ENCODE data around the gene GSTA3.
"Not testable (repeated sequence)": the region's sequence is repeated elsewhere in the genome, so short reads cannot be mapped to it uniquely, and the experiment has no call there.

Gene GSTA3

GRCh38 chr6:52910091-52910490 lies 593 bp upstream of the GSTA3 start:
- no peak for DNase-seq

GRCh38 chr6:52909131-52909530 lies 367 bp downstream of the GSTA3 start:
- no peak for DNase-seq

DNA sequence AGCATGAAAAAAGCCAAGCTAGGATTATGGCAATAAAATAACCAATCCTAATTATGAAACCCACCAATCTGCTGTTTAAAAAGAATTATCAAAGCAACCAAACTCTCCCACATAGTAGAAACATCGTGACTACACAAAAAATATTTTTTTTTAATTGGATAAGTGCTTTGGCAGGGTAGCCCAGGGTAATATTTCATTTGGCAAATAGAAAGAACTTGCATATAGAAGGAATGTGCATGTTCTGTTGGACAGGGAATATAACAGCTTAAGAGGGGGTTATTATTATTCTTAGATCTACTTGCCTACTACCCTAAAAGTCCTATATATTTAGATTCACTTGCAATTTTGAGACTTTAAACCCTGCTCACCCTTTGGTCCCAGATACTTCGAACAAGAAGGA lies 972 bp downstream of the GSTA3 start:
- DNase-seq, result no peak

GRCh38 chr6:52904562-52905279 lies 4.8 kb downstream of the GSTA3 start:
- DNase-seq, result peak in 1 of 2 donors; percentile 12

- no peak for DNase-seq
Observed at GRCh38 chr6:52900536-52900935, 9.0 kb downstream of the GSTA3 start.

- DNase-seq, result not testable (repeated sequence)
Observed at GRCh38 chr6:52895790-52896189, 13.7 kb downstream of the GSTA3 start.

GRCh38 chr6:52894285-52894684 lies 15.2 kb downstream of the GSTA3 start:
- DNase-seq, result no peak

DNA sequence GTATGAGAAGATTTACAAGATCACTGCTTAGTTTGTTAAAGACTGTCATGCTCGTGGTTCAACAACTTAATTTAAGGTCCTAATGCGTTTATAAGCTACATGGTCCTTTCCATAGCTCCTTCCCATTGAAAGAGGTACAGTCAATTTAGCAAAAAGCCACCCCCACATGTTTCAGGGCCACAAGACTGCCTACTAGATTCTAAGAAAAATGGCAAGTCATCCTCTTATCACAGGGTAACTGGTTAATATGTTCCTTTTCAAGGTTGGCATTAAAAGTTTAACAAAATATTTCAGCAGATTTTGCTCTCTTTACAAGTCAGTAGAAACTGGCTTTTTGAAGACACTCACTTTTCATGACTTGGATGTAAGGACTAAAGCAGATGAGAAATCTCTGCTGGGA lies 15.7 kb downstream of the GSTA3 start:
- DNase-seq, result no peak

DNA sequence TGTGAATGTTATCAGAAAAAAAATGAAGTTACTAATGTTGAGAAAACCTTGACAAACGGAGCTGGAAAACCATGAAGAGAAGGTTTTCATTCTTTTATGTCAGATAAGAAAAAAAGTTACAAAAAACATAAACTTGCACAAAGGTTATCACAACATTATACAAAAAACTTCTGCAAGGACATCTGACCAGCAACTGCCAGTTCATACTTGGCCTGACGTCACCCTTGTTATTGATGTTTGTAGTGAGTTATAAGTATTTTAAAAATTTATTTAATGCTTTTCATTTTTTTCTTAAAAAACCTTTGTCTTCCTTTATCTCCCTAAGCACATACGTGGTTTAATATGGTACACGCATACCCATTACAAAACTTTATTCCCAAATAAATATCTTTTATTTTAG lies 16.3 kb downstream of the GSTA3 start:
- no peak for DNase-seq

- DNase-seq, result no peak
Observed at GRCh38 chr6:52890018-52890417, 19.5 kb downstream of the GSTA3 start.

GRCh38 chr6:52887910-52888524 lies 21.5 kb downstream of the GSTA3 start:
- DNase-seq, result no peak

DNA sequence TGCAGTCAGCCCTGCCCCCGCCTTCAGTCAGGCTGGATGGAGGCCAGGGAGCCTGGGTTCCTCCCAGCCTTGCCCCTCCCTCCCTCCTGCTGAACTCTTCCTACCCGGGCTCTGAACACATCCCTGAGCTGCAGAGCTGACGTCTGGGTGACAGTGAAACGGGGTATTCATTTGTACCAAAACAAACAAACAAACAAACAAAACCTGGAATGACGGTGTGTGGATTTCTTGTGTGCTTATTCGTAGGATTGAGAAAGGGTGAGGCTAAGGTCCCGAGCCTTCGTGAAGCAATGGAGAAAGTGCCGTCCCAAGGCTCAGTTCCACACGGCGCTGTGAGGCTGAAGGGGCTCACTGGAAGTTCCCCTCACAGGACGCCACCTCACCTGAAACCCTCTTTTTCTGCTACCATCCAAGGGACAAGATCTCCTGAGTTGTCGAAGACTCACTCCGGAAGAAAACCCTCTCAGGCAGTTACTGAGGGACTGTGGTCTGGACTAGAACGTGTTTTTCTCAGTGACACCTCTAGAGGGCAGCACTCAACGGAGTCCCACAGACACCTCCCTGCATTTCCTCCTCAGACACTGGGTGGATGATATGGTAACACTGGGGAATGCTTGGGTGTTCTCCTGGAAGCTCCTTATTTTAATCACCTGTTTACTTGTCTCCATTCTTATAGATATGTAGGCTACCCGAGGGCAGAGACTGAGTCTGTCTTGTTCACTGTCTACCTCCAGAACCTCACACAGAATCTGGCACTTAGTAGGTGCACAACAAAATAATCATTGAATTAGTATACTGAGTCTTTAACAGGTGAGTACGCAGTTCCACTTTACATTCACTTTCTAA lies 27.3 kb downstream of the GSTA3 start:
- peak; percentile 70 to 77 for DNase-seq

DNA sequence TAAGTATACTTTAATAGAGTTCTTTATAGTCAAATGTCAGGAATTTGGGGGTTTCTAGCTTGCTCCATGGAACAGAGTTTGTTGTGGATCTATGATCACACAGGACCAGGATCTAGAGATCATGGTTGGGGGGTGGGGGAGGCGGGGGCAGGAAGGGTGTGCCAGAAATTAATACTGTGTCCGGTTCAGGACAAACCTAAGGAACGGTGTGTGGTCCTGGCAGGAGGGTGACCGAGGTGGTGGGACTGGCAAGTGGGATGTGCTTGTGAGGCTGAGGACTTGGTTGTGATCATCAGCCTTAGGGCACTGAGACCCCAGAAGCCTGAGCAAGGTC lies 27.9 kb downstream of the GSTA3 start:
- DNase-seq, result no peak

- DNase-seq, result no peak
Observed at GRCh38 chr6:52877786-52878185, 31.7 kb downstream of the GSTA3 start.

- no peak for DNase-seq
Observed at GRCh38 chr6:52877168-52877567, 32.3 kb downstream of the GSTA3 start.

- DNase-seq, result no peak
Observed at GRCh38 chr6:52876056-52876787, 33.3 kb downstream of the GSTA3 start.

GRCh38 chr6:52872031-52872430 lies 37.5 kb downstream of the GSTA3 start:
- no peak for DNase-seq

DNA sequence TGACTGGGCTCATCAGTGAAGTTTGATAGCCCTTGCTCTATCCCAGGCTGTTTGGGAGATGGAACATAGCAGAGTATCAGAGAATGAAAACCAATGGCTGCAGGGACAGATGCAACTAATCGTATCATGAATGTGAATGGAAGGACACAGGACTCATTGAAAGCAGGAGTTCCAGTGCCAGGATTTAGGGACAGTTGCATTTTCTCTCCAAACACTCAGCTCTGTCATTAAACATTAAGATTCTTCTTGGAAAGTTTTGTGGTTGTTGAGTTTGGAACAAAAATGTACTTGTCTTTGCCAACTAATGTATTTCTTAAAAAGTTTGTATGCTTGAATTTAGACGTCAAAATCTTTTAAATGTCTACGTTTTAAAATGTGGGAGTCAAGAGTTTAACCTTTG lies 37.9 kb downstream of the GSTA3 start:
- no peak for DNase-seq

- not testable (repeated sequence) for DNase-seq
Observed at GRCh38 chr6:52870335-52871091, 39.0 kb downstream of the GSTA3 start.

DNA sequence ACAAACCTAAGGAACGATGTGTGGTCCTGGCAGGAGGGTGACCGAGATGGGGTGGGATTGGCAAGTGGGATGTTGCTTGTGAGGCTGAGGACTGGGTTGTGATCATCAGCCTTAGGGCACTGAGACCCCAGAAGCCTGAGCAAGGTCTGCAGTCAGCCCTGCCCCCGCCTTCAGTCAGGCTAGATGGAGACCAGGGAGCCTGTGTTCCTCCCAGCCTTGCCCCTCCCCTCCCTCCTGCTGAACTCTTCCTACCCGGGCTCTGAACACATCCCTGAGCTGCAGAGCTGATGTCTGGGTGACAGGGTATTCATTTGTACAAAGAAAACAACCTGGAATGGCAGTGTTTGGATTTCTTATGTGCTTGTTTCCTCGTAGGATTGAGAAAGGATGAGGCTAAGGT lies 40.6 kb downstream of the GSTA3 start:
- DNase-seq, result not testable (repeated sequence)

DNA sequence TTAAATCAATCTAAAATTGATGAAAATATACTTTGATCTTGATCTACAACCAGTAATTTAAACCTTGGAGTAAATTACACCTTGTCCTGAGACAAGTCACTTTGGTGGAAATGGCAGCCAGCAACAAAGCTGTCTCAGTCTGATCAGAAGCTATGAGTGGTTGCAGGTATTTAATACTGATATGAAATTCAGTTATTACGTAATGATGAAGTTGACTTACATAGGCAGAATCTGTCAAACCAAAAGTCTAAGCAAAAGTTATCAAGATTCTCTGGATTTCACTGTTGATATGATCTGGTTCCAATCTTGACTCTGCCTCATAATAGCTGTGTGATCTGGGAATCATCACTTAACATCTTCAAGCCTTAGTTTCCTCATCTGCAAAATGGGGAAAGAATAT lies 41.3 kb downstream of the GSTA3 start:
- DNase-seq, result no peak

DNA sequence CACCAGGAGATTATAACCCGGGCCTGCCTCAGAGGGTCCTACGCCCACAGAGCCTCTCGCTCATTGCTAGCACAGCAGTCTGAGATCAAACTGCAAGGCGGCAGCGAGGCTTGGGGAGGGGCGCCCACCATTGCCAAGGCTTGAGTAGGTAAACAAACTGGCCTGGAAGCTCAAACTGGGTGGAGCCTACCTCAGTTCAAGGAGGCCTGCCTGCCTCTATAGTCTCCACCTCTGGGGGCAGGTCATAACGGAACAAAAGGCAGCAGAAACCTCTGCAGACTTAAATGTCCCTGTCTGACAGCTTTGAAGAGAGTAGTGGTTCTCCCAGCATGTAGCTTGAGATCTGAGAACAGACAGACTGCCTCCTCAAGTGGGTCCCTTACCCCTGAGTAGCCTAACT lies 48.3 kb downstream of the GSTA3 start:
- not testable (repeated sequence) for DNase-seq

DNA sequence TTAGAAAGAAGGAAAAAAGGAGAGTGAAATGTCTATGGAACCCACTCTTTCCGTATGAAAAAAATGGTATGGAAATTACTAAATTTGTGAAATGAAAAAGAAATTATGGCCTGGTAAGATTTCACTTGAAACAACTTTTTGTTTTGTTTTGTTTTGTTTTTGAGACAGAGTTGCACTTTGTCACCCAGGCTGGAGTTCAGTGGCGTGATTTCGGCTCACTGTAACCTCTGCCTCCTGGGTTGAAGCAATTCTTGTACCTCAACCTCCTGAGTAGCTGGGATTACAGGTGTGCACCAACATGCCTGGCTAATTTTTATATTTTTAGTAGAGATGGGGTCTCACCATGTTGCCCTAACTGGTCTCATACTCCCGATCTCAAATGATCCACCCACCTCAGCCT lies 51.1 kb downstream of the GSTA3 start:
- DNase-seq, result no peak
